Inflammatory macrophage treated with lipopolysaccharide for 1 hour (primary cell): Measurements from ENCODE around the gene NSUN6.
A peak's percentile ranks its signal among the peaks of the same experiment; 100 is the strongest.
"Not testable (repeated sequence)": the region's sequence is repeated elsewhere in the genome, so short reads cannot be mapped to it uniquely, and the experiment has no call there.

ENCODE experiments used
- DNase-seq, 2 donors: peaks; one replicate each; pipeline ENCODE4 v3.0.0-alpha.2; 2020 to 2022

The NSUN6 gene

DNA sequence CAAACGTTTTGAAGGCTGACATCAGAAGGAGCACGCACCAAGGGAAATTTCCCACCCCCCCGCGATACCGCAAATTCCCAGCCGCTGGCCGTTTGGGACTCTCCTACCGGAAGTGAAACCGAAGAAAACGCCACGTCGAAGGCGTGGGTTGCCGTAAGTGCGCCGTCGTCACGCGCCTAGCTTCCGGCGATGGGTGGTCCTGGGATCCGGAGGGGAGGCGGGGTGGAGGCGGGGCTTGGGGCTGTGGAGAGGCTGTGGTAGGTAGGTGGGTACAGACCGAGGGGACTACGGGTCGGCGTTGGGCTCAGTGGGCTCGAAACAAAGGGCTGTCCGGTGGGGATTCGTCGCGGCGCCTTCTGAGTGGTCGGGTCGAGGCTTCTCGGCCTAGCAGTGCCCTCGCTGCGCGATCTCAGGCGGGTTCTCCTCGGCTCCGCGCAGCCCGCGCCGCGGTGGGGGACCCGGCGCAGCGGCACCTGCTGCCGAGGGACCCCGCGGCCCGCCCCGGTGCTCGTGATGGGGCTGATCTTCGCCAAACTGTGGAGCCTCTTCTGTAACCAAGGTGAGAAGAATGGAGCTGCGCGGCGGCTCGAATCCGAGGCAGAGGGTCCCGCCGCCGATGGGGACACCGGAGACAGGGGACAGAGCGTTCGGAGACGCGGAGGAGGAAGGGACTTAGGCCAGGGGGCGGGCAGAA, 7.9 kb upstream of the NSUN6 start, which contains the start of gene ARL5B:
Gene ARL5B (plus strand): TSS at position 307 of the 694 bp plus-strand sequence. CDS start 207 bp downstream, at position 514.
- DNase-seq, result peak; percentile 99 to 100

DNA sequence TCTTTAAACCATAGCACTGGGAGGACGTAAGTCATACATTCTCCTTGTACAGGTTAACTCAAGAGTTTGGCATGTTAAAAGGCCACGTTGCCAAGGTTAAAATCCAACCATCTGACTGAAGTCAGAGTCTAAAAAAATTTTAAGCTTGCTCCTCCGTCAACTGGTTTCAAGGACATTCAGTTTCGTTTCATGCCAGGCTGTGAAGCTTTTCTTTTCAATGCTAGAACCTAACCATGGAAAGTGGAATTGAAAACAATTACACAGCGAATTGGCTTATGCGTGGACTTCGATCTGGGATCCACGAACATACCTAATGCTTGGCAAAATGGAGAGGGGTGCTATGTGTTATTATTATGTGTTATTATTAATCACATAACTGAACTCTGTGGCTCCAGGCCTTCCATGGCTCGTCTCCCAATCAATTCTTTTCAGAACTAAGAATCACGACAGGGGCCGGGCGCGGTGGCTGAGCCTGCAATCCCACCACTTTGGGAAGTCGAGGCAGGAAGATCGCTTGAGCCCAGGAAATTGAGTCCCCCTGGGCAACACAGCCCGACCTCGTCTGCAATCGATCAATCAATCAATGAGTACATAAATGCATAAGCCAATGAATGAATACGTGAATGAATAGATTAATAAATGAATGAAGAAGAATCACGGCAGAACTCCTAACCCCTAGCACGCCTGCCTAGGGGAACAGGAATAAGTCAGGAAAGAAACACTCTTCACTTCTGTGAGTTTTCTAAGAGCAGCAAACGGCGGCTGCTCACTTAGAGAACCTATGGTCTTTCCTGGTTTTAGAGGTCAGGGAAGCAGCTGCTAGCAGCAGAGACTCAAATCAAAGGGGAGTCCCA, 7.1 kb upstream of the NSUN6 start:
- peak; percentile 51 to 62 for DNase-seq

DNA sequence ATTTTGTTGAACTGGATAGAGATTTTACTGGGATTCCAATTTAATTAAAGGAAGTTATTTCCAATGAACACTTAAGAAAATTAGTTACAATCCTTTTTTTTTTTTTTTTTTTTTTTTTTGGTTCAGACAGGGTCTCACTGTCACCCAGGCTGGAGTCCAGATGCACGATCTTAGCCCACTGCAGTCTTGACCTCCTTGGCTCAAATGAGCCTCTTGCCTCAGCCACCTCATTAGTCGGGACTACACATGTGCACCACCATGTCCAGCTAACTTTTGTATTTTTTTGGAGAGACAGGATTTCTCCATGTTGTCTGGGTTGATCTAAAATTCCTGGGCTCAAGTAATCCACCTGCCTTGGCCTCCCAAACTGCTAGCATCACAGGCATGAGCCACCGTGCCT, 5.3 kb upstream of the NSUN6 start:
- no peak for DNase-seq

DNA sequence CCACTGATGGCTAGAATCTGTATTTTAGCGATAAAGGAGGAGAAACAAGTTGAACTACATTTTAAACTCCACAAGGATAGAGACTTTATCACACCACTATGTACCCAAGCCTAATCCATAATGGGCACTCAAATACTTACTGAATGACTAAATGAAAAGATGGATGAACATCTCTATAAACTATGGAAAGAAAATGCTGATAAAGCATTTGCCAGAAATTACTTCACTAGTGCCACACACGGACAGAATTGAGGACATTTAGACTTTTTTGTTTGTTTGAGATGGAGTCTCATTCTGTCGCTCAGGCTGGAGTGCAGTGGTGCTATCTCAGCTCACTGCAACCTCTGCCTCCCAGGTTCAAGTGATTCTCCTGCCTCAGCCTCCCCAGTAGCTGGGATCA, 1.7 kb upstream of the NSUN6 start:
- DNase-seq, result no peak

DNA sequence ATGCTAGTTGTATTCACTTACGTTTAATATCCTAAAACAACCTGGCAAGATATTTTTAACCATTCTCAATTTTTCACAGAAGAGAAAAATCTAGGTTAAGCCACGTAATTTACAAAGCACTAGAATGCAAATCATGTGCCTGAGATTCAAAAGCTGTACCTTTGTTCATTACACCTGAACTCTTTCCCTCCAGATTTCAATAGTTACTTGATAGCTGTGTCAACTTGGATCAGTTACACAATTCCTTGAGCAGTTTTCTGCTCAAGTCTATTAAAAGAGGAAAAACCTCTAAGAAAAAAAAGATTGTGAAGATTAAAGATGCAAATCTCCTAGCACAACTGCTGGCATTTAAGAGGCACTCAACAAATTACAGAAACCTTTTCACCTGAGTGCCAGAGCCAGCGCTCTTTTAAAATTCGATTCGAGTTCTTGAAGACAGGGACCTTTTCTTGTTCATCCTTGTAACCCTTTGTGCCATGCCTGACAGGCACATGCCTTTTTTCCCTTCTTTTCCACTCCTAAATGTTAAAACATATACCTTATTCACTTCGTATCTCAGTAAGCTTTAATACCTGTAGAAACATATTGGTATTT, 886 bp downstream of the NSUN6 start:
- DNase-seq, result no peak

DNA sequence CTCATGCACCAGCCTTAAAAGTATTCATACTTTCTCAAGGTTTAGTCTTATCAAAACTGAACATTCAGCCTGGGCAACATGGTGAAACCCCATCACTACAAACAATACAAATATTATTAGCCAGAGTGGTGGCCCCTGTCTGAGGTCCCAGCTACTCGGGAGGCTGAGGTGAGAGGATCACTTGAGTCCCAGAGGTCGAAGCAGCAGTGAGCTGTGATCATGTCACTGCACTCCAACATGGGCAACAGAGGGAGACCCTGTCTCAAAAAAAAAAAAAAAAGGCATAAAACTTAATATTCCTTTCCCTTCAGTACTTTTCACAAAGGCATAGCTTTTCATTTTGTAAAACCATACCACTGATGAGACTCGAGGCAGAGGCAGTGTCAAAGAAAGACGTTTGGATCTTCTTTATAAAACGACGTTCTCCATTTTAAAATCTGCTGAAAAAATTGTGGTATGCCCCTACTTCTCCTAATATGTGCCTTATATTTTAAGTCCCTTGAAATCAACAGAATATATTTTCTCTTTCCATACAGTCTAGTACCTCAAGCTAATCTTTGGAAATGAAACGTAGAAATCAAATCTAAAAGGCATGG, 1.9 kb downstream of the NSUN6 start:
- DNase-seq, result no peak

DNA sequence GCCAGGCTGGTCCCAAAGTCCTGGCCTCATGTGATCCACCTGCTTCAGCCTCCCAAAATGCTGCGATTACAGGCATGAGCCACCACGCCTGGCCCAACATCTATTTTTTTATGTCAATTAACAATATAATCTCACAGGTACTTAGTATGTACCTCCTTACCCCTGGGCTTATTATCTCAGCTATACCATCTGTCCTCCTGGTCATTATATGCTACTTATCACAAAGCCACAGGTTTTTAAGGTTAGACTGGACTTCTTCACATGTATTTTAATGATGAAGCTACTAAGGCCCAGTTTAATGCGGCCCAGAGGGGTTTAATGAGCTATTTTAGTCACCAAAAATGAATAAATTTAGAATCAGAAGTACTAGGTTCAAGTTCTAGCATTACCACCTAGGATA, 3.4 kb downstream of the NSUN6 start:
- DNase-seq, result no peak

DNA sequence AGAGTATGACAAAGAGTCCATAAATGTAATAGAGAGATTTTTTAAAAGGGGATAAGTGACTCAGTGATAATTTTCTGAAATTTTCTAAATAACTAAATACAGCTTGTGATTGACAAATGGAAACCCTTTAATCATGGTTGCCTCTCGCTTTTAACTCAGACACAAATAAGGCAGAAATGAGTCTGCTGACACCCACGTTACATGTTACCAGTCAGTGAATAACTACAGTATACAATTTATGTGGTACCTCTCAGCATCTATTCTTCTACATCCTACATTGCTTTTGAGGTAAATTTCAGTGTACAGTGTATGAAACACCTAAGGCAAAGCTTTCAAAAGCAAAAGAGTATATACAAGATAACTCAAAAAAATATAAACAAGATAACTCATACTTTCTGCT, 4.2 kb downstream of the NSUN6 start:
- DNase-seq, result no peak

DNA sequence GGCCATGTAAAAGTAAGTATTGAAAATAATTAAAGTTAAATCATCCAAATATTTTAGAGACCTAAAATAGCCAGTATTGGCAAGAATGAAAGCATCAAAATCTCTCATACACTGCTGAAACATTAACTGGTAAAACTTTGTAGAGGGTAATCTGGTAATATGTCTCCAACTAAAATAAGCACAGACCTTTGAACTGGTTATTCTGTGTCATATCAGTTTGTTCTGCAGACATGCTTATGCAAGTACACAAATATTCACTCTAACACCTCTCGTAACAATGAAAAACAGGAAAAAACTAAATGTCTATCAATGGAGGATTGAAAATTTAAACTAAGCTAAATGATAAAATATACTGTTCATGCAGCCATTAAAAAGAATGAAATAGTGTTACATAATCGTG, 11.7 kb downstream of the NSUN6 start:
- not testable (repeated sequence) for DNase-seq

DNA sequence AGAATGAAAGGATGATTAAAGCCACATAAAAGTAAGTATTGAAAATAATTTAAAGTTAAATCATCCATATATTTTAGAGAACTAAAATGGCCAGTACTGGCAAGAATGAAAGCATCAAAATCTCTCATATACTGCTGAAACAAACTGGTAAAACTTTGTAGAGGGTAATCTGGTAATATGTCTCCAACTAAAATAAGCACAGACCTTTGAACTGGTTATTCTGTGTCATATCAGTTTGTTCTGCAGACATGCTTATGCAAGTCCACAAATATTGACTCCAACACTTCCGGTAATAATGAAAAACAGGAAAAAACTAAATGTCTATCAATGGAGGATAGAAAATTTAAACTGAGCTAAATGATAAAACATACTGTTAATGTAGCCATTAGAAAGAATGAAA, 14.0 kb downstream of the NSUN6 start:
- DNase-seq, result not testable (repeated sequence)

DNA sequence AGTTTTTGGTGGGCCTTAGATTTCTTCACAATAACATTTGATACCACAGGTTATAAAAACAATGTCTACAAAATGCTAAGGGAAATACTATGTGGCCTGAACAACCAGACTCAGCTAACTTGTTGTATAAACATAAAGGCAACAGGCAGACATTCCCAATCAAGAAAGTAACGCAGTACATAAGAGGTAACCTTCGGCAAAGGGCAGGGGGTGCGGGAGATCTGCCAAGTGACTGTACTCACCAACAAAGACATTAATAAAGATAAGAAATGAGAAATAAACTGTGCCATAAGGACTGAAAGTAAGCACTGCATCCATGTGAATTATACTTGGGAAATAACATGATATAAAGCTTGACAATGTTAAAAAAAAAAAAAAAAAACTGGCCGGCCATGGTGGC, 15.4 kb downstream of the NSUN6 start:
- DNase-seq, result no peak

DNA sequence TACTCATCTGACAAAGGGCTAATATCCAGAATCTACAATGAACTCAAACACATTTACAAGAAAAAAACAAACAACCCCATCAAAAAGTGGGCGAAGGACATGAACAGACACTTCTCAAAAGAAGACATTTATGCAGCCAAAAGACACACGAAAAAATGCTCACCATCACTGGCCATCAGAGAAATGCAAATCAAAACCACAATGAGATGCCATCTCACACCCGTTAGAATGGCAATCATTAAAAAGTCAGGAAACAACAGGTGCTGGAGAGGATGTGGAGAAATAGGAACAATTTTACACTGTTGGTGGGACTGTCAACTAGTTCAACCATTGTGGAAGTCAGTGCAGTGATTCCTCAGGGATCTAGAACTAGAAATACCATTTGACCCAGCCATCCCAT, 18.9 kb downstream of the NSUN6 start:
- not testable (repeated sequence) for DNase-seq

DNA sequence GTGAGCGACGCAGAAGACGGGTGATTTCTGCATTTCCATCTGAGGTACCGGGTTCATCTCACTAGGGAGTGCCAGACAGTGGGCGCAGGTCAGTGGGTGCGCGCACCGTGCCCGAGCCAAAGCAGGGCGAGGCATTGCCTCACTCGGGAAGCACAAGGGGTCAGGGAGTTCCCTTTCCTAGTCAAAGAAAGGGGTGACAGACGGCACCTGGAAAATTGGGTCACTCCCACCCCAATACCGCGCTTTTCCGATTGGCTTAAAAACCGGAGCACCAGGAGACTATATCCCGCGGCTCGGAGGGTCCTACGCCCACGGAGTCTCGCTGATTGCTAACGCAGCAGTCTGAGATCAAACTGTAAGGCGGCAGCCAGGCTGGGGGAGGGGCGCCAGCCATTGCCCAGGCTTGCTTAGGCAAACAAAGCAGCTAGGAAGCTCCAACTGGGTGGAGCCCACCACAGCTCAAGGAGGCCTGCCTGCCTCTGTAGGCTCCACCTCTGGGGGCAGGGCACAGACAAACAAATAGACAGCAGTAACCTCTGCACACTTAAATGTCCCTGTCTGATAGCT, 23.9 kb downstream of the NSUN6 start:
- peak; percentile 36 to 70 for DNase-seq

DNA sequence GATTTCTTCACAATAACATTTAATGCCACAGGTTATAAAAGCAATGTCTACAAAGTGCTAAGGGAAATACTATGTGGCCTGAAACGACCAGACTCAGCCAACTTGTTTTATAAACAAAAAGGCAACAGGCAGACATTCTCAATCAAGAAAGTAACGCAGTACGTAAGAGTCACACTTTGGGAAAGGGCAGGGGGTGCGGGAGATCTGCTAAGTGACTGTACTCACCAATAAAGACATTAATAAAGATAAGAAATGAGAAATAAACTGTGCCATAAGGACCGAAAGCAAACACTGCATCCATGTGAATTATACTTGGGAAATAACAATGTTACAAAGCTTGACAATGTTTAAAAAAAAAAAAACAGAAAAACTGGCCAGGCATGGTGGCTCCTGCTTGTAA, 25.5 kb downstream of the NSUN6 start:
- no peak for DNase-seq

DNA sequence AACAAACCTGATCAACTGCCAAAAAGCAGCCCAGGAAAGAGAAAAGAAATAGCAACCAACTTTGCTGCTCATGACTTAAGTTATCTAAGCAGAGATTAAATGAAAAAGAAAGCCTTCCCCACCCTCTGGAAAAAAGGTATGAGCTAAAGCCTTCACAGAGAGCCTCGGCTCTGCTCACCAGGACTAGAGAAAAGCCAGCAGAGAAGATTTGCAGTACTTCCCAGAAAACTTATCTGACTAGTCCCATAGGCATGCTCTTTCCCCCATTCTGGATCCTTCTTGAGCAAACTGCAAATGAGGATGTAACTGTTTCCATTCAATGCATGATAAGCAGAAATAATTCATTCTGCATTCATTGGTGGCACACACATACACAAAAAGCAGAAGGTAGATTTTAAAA, 27.7 kb downstream of the NSUN6 start:
- not testable (repeated sequence) for DNase-seq

DNA sequence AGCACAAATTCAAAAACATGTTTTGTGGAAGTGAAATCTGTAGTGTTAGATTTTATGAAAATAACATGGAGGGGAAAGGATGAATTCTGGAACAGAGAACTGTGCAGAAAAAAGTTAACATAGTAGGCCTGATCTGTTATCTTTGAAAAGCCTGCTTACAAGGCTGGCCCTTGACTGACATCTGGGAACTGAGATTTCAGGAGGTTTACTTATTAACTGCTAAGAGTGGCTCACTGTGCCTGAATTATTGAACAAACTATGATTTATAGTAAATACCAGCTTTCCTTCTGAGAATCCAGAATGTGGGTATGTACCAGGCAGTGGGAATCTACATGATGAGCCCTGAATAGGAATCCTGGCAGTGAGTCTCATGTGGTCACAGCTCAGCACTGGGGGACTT, 30.5 kb downstream of the NSUN6 start:
- no peak for DNase-seq

DNA sequence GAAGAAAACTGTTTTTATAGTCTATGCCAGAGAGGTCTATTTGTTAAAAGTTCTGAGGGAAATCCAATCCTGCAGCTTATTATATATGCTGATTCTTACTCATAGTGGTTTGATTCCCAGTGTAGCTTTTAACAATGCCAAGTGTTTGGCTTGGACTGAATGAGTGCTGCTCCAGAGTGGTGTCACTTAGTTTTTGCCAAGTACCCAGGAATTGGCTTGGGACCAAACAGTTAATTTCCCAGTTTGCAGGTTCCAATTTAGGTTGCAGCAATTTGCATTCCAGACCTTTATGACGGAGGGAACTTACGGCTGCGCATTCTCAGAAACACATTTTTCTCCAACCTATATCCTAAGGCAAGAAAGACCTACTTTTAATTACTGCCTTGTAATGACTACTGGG, 32.4 kb downstream of the NSUN6 start:
- no peak for DNase-seq

DNA sequence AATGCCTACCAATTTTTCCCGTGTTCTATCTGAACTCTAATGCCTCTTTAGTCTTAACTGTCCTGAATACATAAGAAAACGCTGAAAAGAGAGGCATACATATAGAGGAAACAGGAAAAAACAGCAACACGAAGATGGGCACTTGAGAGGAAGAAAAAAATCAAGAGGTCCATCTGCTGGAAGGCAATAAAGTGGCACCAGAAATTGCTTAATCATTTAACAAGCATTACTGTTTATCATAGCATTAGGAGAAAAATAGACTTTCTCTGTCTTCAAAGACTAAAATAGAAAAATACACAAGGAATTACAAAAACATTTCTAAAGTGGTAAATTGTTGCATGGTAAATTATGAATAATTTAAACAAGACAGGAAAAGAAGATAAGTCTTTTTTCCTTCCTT, 35.0 kb downstream of the NSUN6 start:
- DNase-seq, result no peak

DNA sequence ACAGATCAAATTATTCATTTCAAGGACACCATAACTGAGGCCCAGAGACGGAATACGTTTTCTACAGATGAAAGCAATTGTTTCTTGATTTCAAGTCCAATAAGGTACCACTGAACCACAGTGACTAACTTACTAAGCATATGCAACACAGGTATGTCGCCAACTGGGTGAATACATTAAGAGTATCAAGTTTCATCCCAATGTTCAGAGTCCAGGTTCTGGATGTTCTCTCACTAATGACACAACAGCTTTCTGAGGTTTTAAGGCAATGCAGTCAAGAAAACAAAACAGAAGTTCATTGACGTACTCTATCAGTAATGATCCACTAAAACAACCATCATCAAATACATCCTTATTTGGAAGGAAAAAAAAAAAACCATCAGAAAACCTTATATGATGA, 35.8 kb downstream of the NSUN6 start:
- DNase-seq, result no peak

DNA sequence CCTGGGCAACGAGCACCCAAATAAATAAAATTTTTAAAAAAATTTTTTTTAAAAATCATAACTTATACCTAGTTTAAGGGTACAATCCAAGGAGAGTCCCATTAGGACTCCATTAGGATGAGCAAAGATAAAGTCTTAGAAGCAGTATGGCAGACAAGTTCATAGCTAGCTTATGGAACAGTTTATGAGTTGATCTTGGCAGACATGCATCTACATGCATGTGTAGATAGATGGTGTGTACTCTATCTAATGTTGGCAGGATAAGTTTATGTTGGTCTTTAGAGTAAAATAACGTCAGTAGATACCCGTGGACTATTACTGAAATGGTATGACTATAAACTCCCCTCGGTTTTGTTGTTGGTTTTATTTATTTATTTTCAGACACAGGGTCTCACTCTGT, 40.2 kb downstream of the NSUN6 start:
- no peak for DNase-seq

DNA sequence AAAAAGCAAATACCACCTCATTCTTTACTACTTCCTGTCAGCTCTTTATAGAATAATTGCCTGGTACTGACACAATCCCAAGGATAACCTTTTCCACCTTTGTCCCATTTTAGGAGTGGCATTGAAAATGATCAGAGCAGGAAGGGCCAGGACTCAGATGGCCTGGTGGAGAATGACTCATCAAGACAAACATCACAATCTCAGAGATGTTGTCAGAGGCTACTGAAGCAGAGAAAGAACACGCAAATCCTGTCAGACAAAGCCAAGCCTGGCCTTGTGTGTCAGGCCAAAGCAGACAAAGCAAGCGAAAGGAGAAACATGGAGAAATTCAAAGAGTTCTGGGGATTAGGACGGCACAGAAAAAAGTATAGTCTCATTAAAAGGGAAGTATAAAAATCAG, 40.9 kb downstream of the NSUN6 start:
- peak in 1 of 2 donors; percentile 2 for DNase-seq

DNA sequence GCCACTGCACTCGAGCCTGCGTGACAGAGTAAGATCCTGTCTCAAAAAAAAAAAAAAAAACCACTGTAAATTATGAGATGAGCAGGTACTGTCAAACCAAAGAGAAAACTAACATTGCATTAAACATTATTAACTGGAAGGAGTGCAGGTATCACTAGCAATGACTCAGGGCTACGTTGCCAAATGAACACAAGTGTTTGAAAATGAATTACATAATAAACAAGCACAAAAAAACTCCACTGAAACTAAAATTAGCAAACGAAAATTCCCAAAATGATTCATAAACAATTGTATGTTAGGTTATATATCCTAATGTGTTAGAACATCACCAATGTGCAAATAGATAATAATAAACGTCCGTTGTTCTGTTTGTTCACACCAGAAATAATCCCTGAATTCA, 42.8 kb downstream of the NSUN6 start:
- peak in 1 of 2 donors; percentile 3 for DNase-seq
